ENCODE measurements around the gene CRYGA.

GRCh38 chr2:208122248-208122647 is 41.1 kb downstream of the CRYGA start:
- TF ChIP-seq, protein P1, sequence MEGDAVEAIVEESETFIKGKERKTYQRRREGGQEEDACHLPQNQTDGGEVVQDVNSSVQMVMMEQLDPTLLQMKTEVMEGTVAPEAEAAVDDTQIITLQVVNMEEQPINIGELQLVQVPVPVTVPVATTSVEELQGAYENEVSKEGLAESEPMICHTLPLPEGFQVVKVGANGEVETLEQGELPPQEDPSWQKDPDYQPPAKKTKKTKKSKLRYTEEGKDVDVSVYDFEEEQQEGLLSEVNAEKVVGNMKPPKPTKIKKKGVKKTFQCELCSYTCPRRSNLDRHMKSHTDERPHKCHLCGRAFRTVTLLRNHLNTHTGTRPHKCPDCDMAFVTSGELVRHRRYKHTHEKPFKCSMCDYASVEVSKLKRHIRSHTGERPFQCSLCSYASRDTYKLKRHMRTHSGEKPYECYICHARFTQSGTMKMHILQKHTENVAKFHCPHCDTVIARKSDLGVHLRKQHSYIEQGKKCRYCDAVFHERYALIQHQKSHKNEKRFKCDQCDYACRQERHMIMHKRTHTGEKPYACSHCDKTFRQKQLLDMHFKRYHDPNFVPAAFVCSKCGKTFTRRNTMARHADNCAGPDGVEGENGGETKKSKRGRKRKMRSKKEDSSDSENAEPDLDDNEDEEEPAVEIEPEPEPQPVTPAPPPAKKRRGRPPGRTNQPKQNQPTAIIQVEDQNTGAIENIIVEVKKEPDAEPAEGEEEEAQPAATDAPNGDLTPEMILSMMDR (IDR thresholded peaks at IDR 0.05 in 8 of 11, conservative IDR thresholded peaks at IDR 0.05 in 3 of 11): no peak
- no peak for TF ChIP-seq POLR2A (IDR thresholded peaks at IDR 0.05)
- TF ChIP-seq POLR2AphosphoS5 (IDR thresholded peaks at IDR 0.05): no peak

All from spleen (tissue), 7 donors.